ENCODE measurements around the gene ATP6AP1. TPM values are rescaled to one million over a fixed set of nuclear protein-coding genes. Genes with fewer than 3 reads are reported as not detected.
A peak's percentile ranks its signal among the peaks of the same experiment; 100 is the strongest.

ATP6AP1 gene
- total RNA-seq, 2 donors from 2014 or later, result 50.3 to 77.7 TPM

GRCh38 chrX:154484255-154485149 is 56.0 kb downstream of the ATP6AP1 start:
- no peaks in the 10 kb centered on the region for H3K9me3 ChIP-seq
- no peaks in the 10 kb centered on the region for H3K27me3 ChIP-seq
- H3K4me1 ChIP-seq, result peaks cover 0 to 19% of the 10 kb centered on the region in 2 donors
- no peak overlapping the region for H3K4me3 ChIP-seq
- TF ChIP-seq CTCF (IDR thresholded peaks at IDR 0.05), result no peak
- H3K27ac ChIP-seq, result peak overlapping the region; percentile 82 to 86
- no peak for DNase-seq (ENCODE audit: low spot score)
- H3K36me3 ChIP-seq, result no peaks in the 10 kb centered on the region

DNA sequence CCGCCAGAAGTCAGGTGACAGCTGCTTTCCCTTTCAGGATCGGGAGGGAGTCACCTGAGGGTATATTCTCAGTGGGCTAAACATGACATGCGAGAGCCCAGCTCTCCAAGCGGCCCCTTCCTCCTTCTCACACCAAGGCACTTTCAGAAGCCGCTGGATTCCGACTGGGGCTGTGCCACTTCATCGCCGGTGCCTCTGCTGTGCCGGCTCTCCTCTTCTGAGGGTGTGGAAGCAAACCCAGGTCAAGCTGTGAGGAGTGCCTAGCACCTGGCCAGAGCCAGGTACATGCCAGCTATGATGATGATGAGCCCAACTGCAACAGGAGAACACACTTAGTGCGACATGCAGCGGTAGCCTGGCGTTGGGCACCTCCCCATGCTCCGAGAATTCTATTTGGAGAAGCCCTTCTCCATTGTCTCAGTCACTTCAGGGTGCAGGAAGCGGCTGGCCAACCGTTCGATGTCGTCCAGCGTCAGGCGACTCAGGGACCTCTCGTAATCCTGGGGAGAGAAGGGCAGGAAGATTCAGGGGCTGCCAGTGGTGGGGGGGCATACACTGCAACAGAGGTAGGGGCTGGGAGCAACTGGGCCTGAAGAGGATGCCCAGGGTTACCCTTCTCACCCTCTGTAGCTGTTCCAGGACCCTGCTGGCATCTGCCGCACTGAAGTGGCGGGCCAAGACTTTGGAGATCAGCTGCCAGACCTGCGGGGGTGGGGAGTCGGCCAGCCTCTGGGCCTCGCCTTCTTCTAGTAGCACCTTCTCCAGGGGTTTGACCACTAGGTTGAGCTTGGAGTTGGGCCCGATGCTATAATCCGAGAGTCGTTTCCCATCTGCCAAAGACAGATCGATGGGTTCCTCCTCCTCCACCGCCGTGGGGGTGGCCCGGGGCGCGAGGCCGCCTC is 56.9 kb downstream of the ATP6AP1 start:
- peak overlapping the region; percentile 82 to 86 for H3K27ac ChIP-seq
- H3K36me3 ChIP-seq, result no peaks in the 10 kb centered on the region
- H3K9me3 ChIP-seq, result no peaks in the 10 kb centered on the region
- H3K27me3 ChIP-seq, result no peaks in the 10 kb centered on the region
- peak overlapping the region; percentile 58 to 68 for H3K4me3 ChIP-seq
- no peak for TF ChIP-seq CTCF (IDR thresholded peaks at IDR 0.05)
- no peak for DNase-seq (ENCODE audit: low spot score)
- peaks cover 0 to 19% of the 10 kb centered on the region in 2 donors for H3K4me1 ChIP-seq

DNA sequence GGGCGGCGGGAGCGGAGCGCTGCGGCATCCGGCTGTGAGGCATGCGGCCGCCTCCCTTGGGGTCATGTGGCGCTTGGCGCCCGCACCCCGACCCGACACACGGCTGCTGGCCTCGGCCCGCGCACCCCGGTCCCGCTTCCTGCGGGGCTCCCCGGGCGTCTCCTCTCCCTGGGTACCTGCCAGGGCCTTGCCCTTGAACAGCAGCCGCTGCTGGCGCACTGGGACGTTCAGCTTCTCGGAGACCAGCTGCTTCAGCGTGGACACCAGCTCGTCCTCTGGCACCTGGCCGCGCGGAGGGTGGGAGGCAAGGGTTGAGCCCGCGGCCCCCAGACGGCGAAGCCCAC is 57.5 kb downstream of the ATP6AP1 start:
- Histone ChIP-seq H3K4me3 (peak overlapping the region; percentile 58 to 68), H3K27me3 (no peaks in the 10 kb centered on the region), H3K4me1 (peaks cover 0 to 19% of the 10 kb centered on the region in 2 donors), H3K9me3 (no peaks in the 10 kb centered on the region), H3K36me3 (no peaks in the 10 kb centered on the region), H3K27ac (peak overlapping the region; percentile 82 to 86)
- DNase-seq (ENCODE audit: low spot score), result no peak
- TF ChIP-seq CTCF (IDR thresholded peaks at IDR 0.05), result no peak

Small RNA genes within 50 kb of the gene (microRNA-seq; reads per million reads assigned to microRNA genes)
- gene MIR6858 (ENCODE audit: borderline number of aligned reads in 2 of 2, borderline replicate concordance in 1 of 2), result 0 to 2.8 reads per million in 2 donors

Other genes starting within 250 kb of the ATP6AP1 start
- not detected for gene OPN1MW, start 246.1 kb upstream of the ATP6AP1 start, total RNA-seq
- gene OPN1MW2, start 208.9 kb upstream of the ATP6AP1 start, total RNA-seq, result not detected
- gene OPN1MW3, start 171.1 kb upstream of the ATP6AP1 start, total RNA-seq, result not detected
- gene TEX28, start 133.6 kb upstream of the ATP6AP1 start, total RNA-seq, result not detected
- 1 to 10 TPM; 1.1 to 4.0 TPM for gene TKTL1, start 132.9 kb upstream of the ATP6AP1 start, total RNA-seq
- 100 to 1,000 TPM; 263 to 419 TPM for gene FLNA, start 54.0 kb upstream of the ATP6AP1 start, total RNA-seq
- gene EMD, start 49.4 kb upstream of the ATP6AP1 start, total RNA-seq, result 10 to 100 TPM; 41.5 to 47.0 TPM
- gene RPL10, start 30.3 kb upstream of the ATP6AP1 start, total RNA-seq, result 1,000 to 10,000 TPM; 1,667 to 4,587 TPM
- gene DNASE1L1, start 19.4 kb upstream of the ATP6AP1 start, total RNA-seq, result 10 to 100 TPM; 74.4 to 84.0 TPM
- gene TAFAZZIN, start 17.1 kb upstream of the ATP6AP1 start, total RNA-seq, result 10 to 100 TPM; 24.8 to 28.9 TPM
- gene GDI1, start 8.5 kb downstream of the ATP6AP1 start, total RNA-seq, result 100 to 1,000 TPM in 1 of 2 donors, 10 to 100 TPM in 1; 73.8 to 116 TPM
- gene FAM50A, start 15.5 kb downstream of the ATP6AP1 start, total RNA-seq, result 10 to 100 TPM; 24.3 to 41.7 TPM
- 1 to 10 TPM; 5.9 to 7.1 TPM for gene PLXNA3, start 29.6 kb downstream of the ATP6AP1 start, total RNA-seq
- gene LAGE3, start 50.6 kb downstream of the ATP6AP1 start, total RNA-seq, result 10 to 100 TPM; 20.1 to 32.9 TPM
- gene UBL4A, start 57.9 kb downstream of the ATP6AP1 start, total RNA-seq, result 10 to 100 TPM; 54.6 to 61.0 TPM
- 10 to 100 TPM; 22.2 to 22.9 TPM for gene SLC10A3, start 62.0 kb downstream of the ATP6AP1 start, total RNA-seq
- gene FAM3A, start 87.6 kb downstream of the ATP6AP1 start, total RNA-seq, result 10 to 100 TPM; 47.1 to 61.2 TPM
- 10 to 100 TPM; 14.9 to 42.2 TPM for gene G6PD, start 118.2 kb downstream of the ATP6AP1 start, total RNA-seq
- 1 to 10 TPM; 7.2 to 9.0 TPM for gene IKBKG, start 118.9 kb downstream of the ATP6AP1 start, total RNA-seq
- not detected for gene CTAG1A, start 156.5 kb downstream of the ATP6AP1 start, total RNA-seq
- not detected for gene CTAG1B, start 190.6 kb downstream of the ATP6AP1 start, total RNA-seq
- not detected for gene CTAG2, start 224.9 kb downstream of the ATP6AP1 start, total RNA-seq